Pancreas (tissue), 10 donors: ENCODE data around the gene OSBPL1A. TPM values are rescaled to one million over a fixed set of nuclear protein-coding genes. Genes with fewer than 3 reads are reported as not detected.

Experiments used
- ATAC-seq, 4 donors: fragments of 200-7000 bp; cut with Tn5 transposase; one replicate each; pipeline versions ENCODE4 v1.8.0 to v1.9.1; 2020; ENCODE audit warnings: mild to moderate bottlenecking in 4 of 4, moderate library complexity in 4 of 4
- DNase-seq, 6 donors: peaks; one replicate each; pipeline ENCODE4 v3.0.0-alpha.2; 2020
- FAIRE-seq: peaks from 2 replicates; lab custom pipeline; 2012; peaks lifted over from hg19 to GRCh38; lab: Jason Lieb, UNC
- H3K27ac ChIP-seq, 4 donors: fragments of 200-600 bp; sonication (generic); 1 replicate in 3 of 4; 2 replicates in 1 of 4; pipeline versions ENCODE4 v1.5.0 to v1.8.0; 2020
- H3K27me3 ChIP-seq, 4 donors: fragments of 200-600 bp; one replicate each; pipeline ENCODE4 v1.8.0; 2021
- H3K36me3 ChIP-seq, 3 donors: fragments of 200-600 bp; sonication (generic) in 1 of 3; one replicate each; pipeline versions ENCODE4 v1.5.0 to v1.8.0; 2020 to 2021
- H3K4me1 ChIP-seq, 3 donors: fragments of 200-600 bp; one replicate each; pipeline ENCODE4 v1.8.0; 2021
- H3K4me3 ChIP-seq, 4 donors: fragments of 200-600 bp; sonication (generic) in 2 of 4; one replicate each; pipeline versions ENCODE4 v1.5.0 to v1.8.0; 2020 to 2021
- H3K9me3 ChIP-seq, 4 donors: fragments of 200-600 bp; one replicate each; pipeline ENCODE4 v1.8.0; 2021
- WGBS, 2 donors: extraction: QIAGEN DNeasy Blood & Tissue Kit; methylation state at CpG; one replicate each; pipeline ENCODE4 v1.1.7; 2013; 5-methylcytosine and 5-hydroxymethylcytosine counted together
- intact Hi-C, 3 donors: fragments of 100-400 bp; cut with DNase I; formaldehyde crosslinking; loops; one replicate each; pipeline versions ENCODE4 v1.11.1 to v1.14.2; 2022
- polyA plus RNA-seq, 2 donors: library from polyadenylated mRNA; stranded (reverse); fragments of 200-250 nt; gene quantifications; one replicate each; pipeline ENCODE4 v1.2.3, GENCODE V29; 2013
- total RNA-seq, 6 donors: library from RNA; stranded (reverse); fragmentation: NEBNext Ultra II Directional in 4 of 6; extraction: Animal tissue kit (Norgen Biotek cat#: 25700) in 4 of 6; gene quantifications; one replicate each; pipeline versions ENCODE4 v1.2.1 to v1.2.4, GENCODE V29; 2021 to 2023
- TF ChIP-seq, protein P1 (sequence below), 4 donors: fragments of 200-600 bp; sonication (generic) in 3 of 4; IDR thresholded peaks; one replicate each; pipeline versions ENCODE4 v1.5.0 to v1.8.0; 2021; ENCODE audit warnings: antibody characterized with exemption in 4 of 4
- donor health status: healthy with polysubstance abuse.
- donor health status: DM: no; HTN: no; CAD: no; lungs with moderate emphysema.
- donor health status: DM: no; HTN: no; CAD: no.
- donor health status: control.
- donor health status: control.
- donor health status: Bipolar disorder and iron deficiency.
- donor health status: DM: yes; HTN: yes; CAD: no.
- donor health status: DM: no; HTN: no; CAD: no.
- donor health status: DM: no; HTN: no; CAD: no.
- donor health status: DM: yes; HTN: yes; CAD: no.

OSBPL1A gene
- total and polyA plus RNA-seq, 8 donors: 5.8 to 17.9 (median 10.8) TPM

DNA sequence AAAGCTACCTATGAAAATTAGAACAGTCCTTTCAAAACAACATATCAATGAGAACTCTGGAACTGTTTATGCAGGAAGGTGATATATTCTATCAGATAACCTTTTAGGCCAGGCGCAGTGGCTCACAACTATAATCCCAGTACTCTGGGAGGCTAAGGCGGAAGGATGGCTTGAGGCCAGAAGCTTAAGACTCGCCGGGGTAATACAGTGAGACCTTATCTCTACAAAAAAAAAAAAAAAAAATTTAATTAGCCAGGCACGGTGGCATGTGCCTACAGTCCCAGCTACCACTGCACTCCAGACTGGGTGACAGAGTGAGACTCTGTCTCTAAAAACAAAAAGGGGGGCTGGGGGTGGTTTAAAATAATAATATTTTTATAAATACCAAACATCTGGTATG, 77.9 kb downstream of the OSBPL1A start:
- ATAC-seq (peak; percentile 30 to 53 (median 47)), DNase-seq (no peak), FAIRE-seq (no peak)
- H3K9me3 ChIP-seq: no peaks in the 10 kb centered on the region
- TF ChIP-seq, protein P1, sequence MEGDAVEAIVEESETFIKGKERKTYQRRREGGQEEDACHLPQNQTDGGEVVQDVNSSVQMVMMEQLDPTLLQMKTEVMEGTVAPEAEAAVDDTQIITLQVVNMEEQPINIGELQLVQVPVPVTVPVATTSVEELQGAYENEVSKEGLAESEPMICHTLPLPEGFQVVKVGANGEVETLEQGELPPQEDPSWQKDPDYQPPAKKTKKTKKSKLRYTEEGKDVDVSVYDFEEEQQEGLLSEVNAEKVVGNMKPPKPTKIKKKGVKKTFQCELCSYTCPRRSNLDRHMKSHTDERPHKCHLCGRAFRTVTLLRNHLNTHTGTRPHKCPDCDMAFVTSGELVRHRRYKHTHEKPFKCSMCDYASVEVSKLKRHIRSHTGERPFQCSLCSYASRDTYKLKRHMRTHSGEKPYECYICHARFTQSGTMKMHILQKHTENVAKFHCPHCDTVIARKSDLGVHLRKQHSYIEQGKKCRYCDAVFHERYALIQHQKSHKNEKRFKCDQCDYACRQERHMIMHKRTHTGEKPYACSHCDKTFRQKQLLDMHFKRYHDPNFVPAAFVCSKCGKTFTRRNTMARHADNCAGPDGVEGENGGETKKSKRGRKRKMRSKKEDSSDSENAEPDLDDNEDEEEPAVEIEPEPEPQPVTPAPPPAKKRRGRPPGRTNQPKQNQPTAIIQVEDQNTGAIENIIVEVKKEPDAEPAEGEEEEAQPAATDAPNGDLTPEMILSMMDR (IDR thresholded peaks at IDR 0.05): no peak
- H3K36me3 ChIP-seq: no peaks in the 10 kb centered on the region
- no peak overlapping the region for H3K4me3 ChIP-seq
- H3K27me3 ChIP-seq: no peaks in the 10 kb centered on the region
- intact Hi-C loops: no loop called here
- H3K27ac ChIP-seq: no peak overlapping the region
- H3K4me1 ChIP-seq: no peaks in the 10 kb centered on the region
- 14 to 22% methylated on average over 5 of the region's 5 CpGs for WGBS, 2 donors

DNA sequence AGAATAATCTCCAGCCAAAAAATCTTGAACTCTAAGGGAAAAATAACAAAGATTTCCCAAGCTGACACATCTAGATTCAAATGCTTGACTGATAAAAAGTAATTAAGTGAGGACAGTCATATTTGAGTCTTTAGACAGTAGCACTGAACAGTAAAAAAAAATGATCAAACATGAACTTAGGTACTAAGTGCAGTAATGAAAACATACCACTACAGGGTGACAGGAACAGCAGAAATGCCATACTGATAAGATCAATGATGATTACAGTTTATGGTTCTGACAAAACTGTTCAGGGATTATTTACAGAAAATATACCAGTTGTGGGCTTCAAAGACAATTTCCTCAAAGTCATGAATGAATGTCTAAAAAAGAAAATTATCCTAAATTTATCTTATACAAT, 80.3 kb downstream of the OSBPL1A start:
- H3K4me3 ChIP-seq: no peak overlapping the region
- TF ChIP-seq, protein P1 (IDR thresholded peaks at IDR 0.05): no peak
- no peak overlapping the region for H3K27ac ChIP-seq
- no peaks in the 10 kb centered on the region for H3K36me3 ChIP-seq
- DNase-seq (no peak), FAIRE-seq (no peak), ATAC-seq (no peak)
- intact Hi-C loops: no loop called here
- H3K27me3 ChIP-seq: no peaks in the 10 kb centered on the region
- no peaks in the 10 kb centered on the region for H3K9me3 ChIP-seq
- no peaks in the 10 kb centered on the region for H3K4me1 ChIP-seq

DNA sequence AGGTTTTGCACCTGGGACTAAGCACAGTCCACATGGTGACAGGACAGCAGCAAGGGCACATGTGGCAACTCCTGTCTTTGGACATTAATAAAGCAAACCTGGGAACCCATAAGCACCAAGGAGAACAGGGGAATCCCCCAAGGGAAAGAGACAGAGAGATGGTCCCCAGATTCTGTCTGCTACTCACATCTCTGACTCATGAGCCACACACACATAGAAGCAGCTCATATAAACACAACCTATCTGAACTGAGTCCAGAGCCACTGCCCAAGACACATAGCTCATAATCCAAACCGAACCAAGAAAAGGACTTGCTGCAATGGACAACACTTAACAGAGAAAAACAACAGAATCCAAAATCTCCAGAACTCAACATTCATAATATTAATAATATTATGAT, 82.5 kb downstream of the OSBPL1A start:
- H3K27me3 ChIP-seq: no peaks in the 10 kb centered on the region

DNA sequence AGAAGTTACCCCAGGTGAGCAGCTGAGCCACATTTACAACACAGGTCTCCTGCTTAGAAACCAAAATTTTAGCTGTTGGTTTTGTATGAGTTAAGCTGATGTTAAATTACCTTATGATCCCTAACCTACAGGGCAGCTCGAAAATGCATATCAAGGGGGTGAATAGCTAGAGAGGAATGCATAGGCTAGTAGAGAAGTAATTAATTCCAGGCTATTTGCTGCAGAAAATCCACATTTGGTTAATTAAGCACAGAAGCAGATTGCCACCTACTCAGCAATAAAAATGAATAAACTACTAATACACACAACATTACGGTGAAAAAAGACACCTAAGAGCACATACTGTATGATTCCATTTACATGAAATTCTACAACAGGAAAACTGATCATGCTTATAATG, 91.4 kb downstream of the OSBPL1A start:
- ATAC-seq: no peak
- Histone ChIP-seq H3K36me3 (no peaks in the 10 kb centered on the region), H3K27me3 (no peaks in the 10 kb centered on the region), H3K27ac (no peak overlapping the region), H3K4me3 (no peak overlapping the region), H3K4me1 (no peaks in the 10 kb centered on the region), H3K9me3 (no peaks in the 10 kb centered on the region)
- WGBS, 2 donors: 84 to 88% methylated on average over 2 of the region's 2 CpGs
- TF ChIP-seq, protein P1 (IDR thresholded peaks at IDR 0.05): no peak
- FAIRE-seq: no peak
- intact Hi-C loops: no loop called here
- no peak for DNase-seq

More for the DNA sequence above, 82.5 kb downstream of the OSBPL1A start:
- ATAC-seq (no peak), FAIRE-seq (no peak), DNase-seq (no peak)
- intact Hi-C loops: no loop called here
- Histone ChIP-seq H3K9me3 (no peaks in the 10 kb centered on the region), H3K27ac (no peak overlapping the region), H3K4me1 (no peaks in the 10 kb centered on the region), H3K36me3 (no peaks in the 10 kb centered on the region), H3K4me3 (no peak overlapping the region)
- TF ChIP-seq, protein P1 (IDR thresholded peaks at IDR 0.05): no peak
- WGBS, 2 donors: 87 to 97% methylated on average over 1 of the region's 1 CpG

DNA sequence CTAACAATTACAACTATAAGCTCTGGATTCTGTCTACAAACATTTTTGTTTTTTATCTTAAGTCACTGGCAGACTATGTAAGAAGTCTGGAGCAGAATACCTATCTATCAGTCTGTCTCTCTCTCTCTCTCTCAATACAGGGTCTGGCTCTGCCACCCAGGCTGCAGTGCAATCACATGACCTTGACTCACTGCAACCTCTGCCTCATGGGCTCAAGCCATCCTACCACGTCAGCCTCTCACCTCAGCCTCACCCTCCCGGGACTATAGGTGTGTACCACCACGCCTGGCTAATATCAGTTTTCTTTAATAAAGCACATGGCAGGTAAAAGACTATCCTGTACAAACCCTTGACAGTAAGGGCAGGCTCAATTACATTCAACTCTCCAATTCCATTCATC, 96.9 kb downstream of the OSBPL1A start:
- FAIRE-seq (no peak), ATAC-seq (no peak), DNase-seq (no peak)
- WGBS, 2 donors: 91% methylated on average over 3 of the region's 3 CpGs
- Histone ChIP-seq H3K27me3 (no peaks in the 10 kb centered on the region), H3K9me3 (no peaks in the 10 kb centered on the region), H3K4me1 (no peaks in the 10 kb centered on the region), H3K36me3 (no peaks in the 10 kb centered on the region), H3K27ac (no peak overlapping the region), H3K4me3 (no peak overlapping the region)
- intact Hi-C loops: no loop called here
- TF ChIP-seq, protein P1 (IDR thresholded peaks at IDR 0.05): no peak
